Neural crest cell (in vitro differentiated cells): Measurements from ENCODE around the gene GRM8. TPM values are rescaled to one million over a fixed set of nuclear protein-coding genes. Genes with fewer than 3 reads are reported as not detected.

ENCODE experiments used
- DNase-seq: peaks from one replicate; pipeline ENCODE4 v3.0.0; 2021; ENCODE audit warnings: low read depth, mixed read lengths, low spot score
- H3K27ac Mint-ChIP-seq: one replicate; pipeline ENCODE4 v1.8.0; 2021; ENCODE audit warnings: mild to moderate bottlenecking, mixed read lengths; ENCODE audit not compliant: unreplicated experiment
- H3K27me3 Mint-ChIP-seq: 2 replicates; pipeline ENCODE4 v1.8.0; 2021; ENCODE audit warnings: low read depth, mild to moderate bottlenecking, mixed read lengths
- H3K36me3 Mint-ChIP-seq: 2 replicates; pipeline ENCODE4 v1.8.0; 2021; ENCODE audit warnings: low read depth, mild to moderate bottlenecking, mixed read lengths
- H3K4me1 Mint-ChIP-seq: 2 replicates; pipeline ENCODE4 v1.8.0; 2021; ENCODE audit warnings: mixed read lengths
- H3K4me3 Mint-ChIP-seq: one replicate; pipeline ENCODE4 v1.8.0; 2021; ENCODE audit warnings: mild to moderate bottlenecking, mixed read lengths
- H3K9me3 Mint-ChIP-seq: 2 replicates; pipeline ENCODE4 v1.8.0; 2021; ENCODE audit warnings: mixed read lengths
- CTCF ChIP-seq: fragments of 200-600 bp; sonication (generic); conservative IDR thresholded peaks from 2 replicates; pipeline ENCODE4 v1.5.0; 2021; ENCODE audit warnings: antibody characterized with exemption, mild to moderate bottlenecking
- total RNA-seq: library from RNA; stranded (reverse); gene quantifications from 2 replicates; pipeline ENCODE4 v1.2.1, GENCODE V29; 2021

The GRM8 gene
- total RNA-seq, 1 donor from 2014 or later, result 2.6 TPM

DNA sequence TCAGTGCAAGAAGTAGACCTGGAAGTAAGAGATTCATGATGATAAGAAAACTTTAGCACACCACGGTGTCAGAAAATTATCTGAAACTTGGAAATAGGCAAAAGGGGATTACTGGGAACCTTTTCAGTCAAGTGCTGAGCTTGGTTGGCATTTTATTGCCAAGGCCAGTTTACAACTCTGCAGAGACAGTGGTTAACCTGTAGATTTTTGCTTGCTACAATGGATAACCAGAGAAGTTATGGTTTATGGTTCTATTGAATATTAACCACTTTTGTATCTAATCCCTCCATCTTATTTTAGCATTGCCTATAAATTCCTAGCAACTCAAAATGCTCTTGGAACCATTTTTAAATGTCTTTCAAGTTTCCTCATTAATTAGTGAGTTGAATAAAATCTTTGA is 13.3 kb upstream of the GRM8 start:
- Mint-ChIP-seq H3K9me3 (peaks cover 3% of the 10 kb centered on the region), H3K27me3 (peaks cover 82% of the 10 kb centered on the region), H3K27ac (no peak overlapping the region), H3K36me3 (no peaks in the 10 kb centered on the region), H3K4me1 (no peaks in the 10 kb centered on the region), H3K4me3 (no peak overlapping the region)
- DNase-seq, result no peak
- TF ChIP-seq CTCF, result no peak

DNA sequence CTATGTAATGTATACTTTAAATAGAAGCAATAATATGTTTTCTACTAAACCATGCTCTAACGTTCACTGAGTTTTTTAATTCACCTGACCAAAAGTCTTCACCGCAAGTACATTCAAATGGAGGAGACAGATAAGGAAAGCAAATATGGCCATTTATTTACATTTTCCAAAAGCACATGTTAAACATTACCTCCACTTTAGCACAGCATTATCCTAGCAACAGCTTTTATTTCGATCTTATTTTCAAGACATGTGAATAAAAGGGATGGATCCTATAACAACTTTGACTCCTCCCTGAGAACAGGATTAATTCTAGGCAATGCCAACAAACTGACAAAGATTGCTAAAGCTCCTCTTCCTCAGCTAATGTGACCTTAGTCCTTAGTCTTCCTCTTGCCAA is 11.5 kb upstream of the GRM8 start:
- H3K36me3 Mint-ChIP-seq, result no peaks in the 10 kb centered on the region
- H3K27ac Mint-ChIP-seq, result no peak overlapping the region
- H3K9me3 Mint-ChIP-seq, result peaks cover 7% of the 10 kb centered on the region
- TF ChIP-seq CTCF, result no peak
- DNase-seq, result no peak
- no peaks in the 10 kb centered on the region for H3K4me1 Mint-ChIP-seq
- no peak overlapping the region for H3K4me3 Mint-ChIP-seq
- H3K27me3 Mint-ChIP-seq, result peaks cover 82% of the 10 kb centered on the region

GRCh38 chr7:127258111-127258510 is 5.4 kb upstream of the GRM8 start:
- Mint-ChIP-seq H3K4me3 (no peak overlapping the region), H3K27me3 (peaks cover 89% of the 10 kb centered on the region), H3K4me1 (no peaks in the 10 kb centered on the region), H3K27ac (no peak overlapping the region), H3K36me3 (no peaks in the 10 kb centered on the region), H3K9me3 (peaks cover 6% of the 10 kb centered on the region)
- DNase-seq, result no peak
- no peak for TF ChIP-seq CTCF

DNA sequence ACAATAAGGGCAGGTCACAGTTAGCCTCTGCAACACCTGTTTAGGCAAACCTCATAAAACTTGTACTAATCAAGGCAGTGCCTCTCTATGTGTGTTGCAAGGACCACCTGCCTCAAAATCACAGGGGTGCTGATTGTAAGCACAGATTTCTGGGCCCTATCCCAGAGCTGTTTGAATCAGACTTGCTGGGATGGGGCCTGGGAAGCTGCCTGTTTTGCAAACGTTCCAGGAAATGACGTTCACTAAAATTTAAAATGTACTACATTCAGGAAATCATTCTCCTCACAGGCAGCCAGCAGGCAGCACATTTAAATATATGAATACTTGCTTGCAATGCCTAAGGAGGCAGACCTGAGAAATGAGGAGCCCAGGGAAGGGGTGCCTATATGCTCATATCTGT is 4.3 kb upstream of the GRM8 start:
- H3K27ac Mint-ChIP-seq, result no peak overlapping the region

DNA sequence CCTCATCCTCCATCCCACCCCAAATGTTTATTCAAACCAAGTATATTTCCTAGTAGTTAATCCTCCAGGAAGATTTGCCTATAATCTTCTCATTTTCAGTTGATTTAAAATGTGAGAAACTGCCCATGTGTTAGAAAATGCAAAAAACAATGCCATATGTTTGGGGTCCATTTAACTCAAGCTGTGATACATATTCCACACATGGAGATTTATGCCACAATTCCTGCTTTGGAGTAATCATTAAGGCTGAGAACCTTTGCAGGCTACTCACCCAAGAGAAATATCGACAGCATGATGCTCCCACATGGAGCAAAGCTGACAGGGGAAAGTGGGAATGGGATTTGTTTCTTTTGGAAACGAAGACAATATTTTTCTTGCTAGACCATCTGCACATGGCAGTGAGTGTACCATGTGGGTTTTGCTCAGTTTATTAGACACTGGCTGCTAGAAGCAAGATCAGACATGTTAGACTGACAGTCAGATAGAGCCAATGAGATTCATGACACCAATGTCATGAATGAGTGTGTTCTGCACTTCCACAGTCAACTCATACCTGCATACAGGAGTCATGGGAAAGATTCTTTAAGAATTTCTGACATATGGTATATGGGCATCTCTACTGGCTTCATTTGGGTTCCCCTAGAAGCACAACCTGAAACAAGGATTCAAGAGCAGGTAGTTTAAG is 3.4 kb upstream of the GRM8 start:
- Mint-ChIP-seq H3K36me3 (no peaks in the 10 kb centered on the region), H3K4me3 (no peak overlapping the region), H3K27ac (no peak overlapping the region), H3K4me1 (peaks cover 8% of the 10 kb centered on the region), H3K27me3 (peaks cover 84% of the 10 kb centered on the region), H3K9me3 (peaks cover 6% of the 10 kb centered on the region)
- TF ChIP-seq CTCF, result no peak
- DNase-seq, result no peak

More for the DNA sequence above, 4.3 kb upstream of the GRM8 start:
- H3K36me3 Mint-ChIP-seq, result no peaks in the 10 kb centered on the region
- no peak for TF ChIP-seq CTCF
- peaks cover 5% of the 10 kb centered on the region for H3K4me1 Mint-ChIP-seq
- no peak for DNase-seq
- no peak overlapping the region for H3K4me3 Mint-ChIP-seq
- peaks cover 86% of the 10 kb centered on the region for H3K27me3 Mint-ChIP-seq
- H3K9me3 Mint-ChIP-seq, result peaks cover 6% of the 10 kb centered on the region
